Keratinocyte (primary cell): ENCODE results near the gene SLC9A8. TPM values are rescaled to one million over a fixed set of nuclear protein-coding genes. Genes with fewer than 3 reads are reported as not detected.

Experiments used
- DNase-seq: peaks from one replicate; pipeline ENCODE4 v3.0.0-alpha.2; 2011; ENCODE audit warnings: low read depth, missing footprints, low spot score
- FAIRE-seq: peaks from 2 replicates; lab custom pipeline; 2011; peaks lifted over from hg19 to GRCh38; lab: Jason Lieb, UNC
- H2AFZ ChIP-seq: 2 replicates; pipeline ENCODE4 v1.6.0; 2012; ENCODE audit warnings: low read length, control low read depth, inconsistent platforms; ENCODE audit not compliant: control insufficient read depth
- H3K27ac ChIP-seq: 2 replicates; pipeline ENCODE4 v1.5.1; 2011; ENCODE audit warnings: low read length; ENCODE audit not compliant: control insufficient read depth, insufficient read depth
- H3K27me3 ChIP-seq: 3 replicates; pipeline ENCODE4 v1.6.0; 2011; ENCODE audit warnings: low read length; ENCODE audit not compliant: control insufficient read depth, insufficient read depth; ENCODE audit errors: extremely low read depth
- H3K36me3 ChIP-seq, 2 experiments: 2 replicates in 1 of 2; 3 replicates in 1 of 2; pipeline ENCODE4 v1.5.1; 2011; ENCODE audit warnings: low read length in 2 of 2, mild to moderate bottlenecking in 1 of 2; ENCODE audit not compliant: control insufficient read depth in 2 of 2, insufficient read depth in 2 of 2; ENCODE audit errors: extremely low read depth in 1 of 2
- H3K4me1 ChIP-seq: 3 replicates; pipeline ENCODE4 v1.5.1; 2011; ENCODE audit warnings: low read length; ENCODE audit not compliant: control insufficient read depth, insufficient read depth; ENCODE audit errors: extremely low read depth
- H3K4me2 ChIP-seq: 3 replicates; pipeline ENCODE4 v1.6.0; 2011; ENCODE audit warnings: low read depth, low read length; ENCODE audit not compliant: control insufficient read depth, insufficient read depth; ENCODE audit errors: extremely low read depth
- H3K4me3 ChIP-seq, 3 experiments: fragments of 200-600 bp in 1 of 3; sonication (generic) in 1 of 3; 2 replicates in 2 of 3; 3 replicates in 1 of 3; pipeline ENCODE4 v1.5.1; 2011 to 2016; ENCODE audit warnings: low read length in 3 of 3, mild to moderate bottlenecking in 3 of 3, control low read depth in 2 of 3, inconsistent platforms in 1 of 3, low read depth in 1 of 3, mixed read lengths in 1 of 3, mixed run types in 1 of 3, moderate library complexity in 1 of 3; ENCODE audit not compliant: control insufficient read depth in 2 of 3, insufficient read depth in 2 of 3; ENCODE audit errors: extremely low read depth in 1 of 3
- H3K79me2 ChIP-seq: 2 replicates; pipeline ENCODE4 v1.6.0; 2012; ENCODE audit warnings: low read length; ENCODE audit not compliant: control insufficient read depth, insufficient read depth
- H3K9ac ChIP-seq: 3 replicates; pipeline ENCODE4 v1.6.0; 2011; ENCODE audit warnings: low read length; ENCODE audit not compliant: control insufficient read depth, insufficient read depth; ENCODE audit errors: extremely low read depth
- H3K9me1 ChIP-seq: 3 replicates; pipeline ENCODE4 v1.6.0; 2011; ENCODE audit warnings: low read length; ENCODE audit not compliant: control insufficient read depth, insufficient read depth; ENCODE audit errors: extremely low read depth
- H3K9me3 ChIP-seq: 2 replicates; pipeline ENCODE4 v1.5.1; 2012; ENCODE audit warnings: low read depth, low read length; ENCODE audit not compliant: control insufficient read depth
- H4K20me1 ChIP-seq: 3 replicates; pipeline ENCODE4 v1.6.0; 2011; ENCODE audit warnings: low read length; ENCODE audit not compliant: control insufficient read depth, insufficient read depth; ENCODE audit errors: extremely low read depth
- EZH2 ChIP-seq: IDR thresholded peaks from one replicate; pipeline ENCODE4 v1.6.1; 2012; ENCODE audit warnings: inconsistent platforms, mild to moderate bottlenecking, low read length, moderate library complexity
- dilution Hi-C: fragments of 300-500 bp; cut with MboI; formaldehyde crosslinking; loops from one replicate; pipeline ENCODE4 v1.7.0; 2020; ENCODE audit warnings: low sequenced_read_pairs; ENCODE audit not compliant: extremely low pct_ligation_motif_present
- polyA plus RNA-seq, 5 experiments: library from polyadenylated mRNA; depleted of rRNA in 3 of 5; stranded (reverse) in 3 of 5; stranded (forward) in 1 of 5; unstranded in 1 of 5; fragments of >200 nt; gene quantifications; 1 replicate in 1 of 5; 2 replicates in 3 of 5; 3 replicates in 1 of 5; pipeline versions ENCODE4 v1.2.1 to v1.2.3, GENCODE V29; 2011 to 2012; ENCODE audit warnings: missing spikeins in 2 of 5, low read depth in 1 of 5, low replicate concordance in 1 of 5
- TF ChIP-seq, protein P1 (sequence below), 3 experiments: IDR thresholded peaks in 1 of 3; conservative IDR thresholded peaks in 1 of 3; optimal IDR thresholded peaks in 1 of 3; 2 replicates in 2 of 3; 3 replicates in 1 of 3; pipeline versions ENCODE3 to v1.5.1; 2011; ENCODE audit warnings: low read length in 3 of 3, mild to moderate bottlenecking in 3 of 3, moderate library complexity in 2 of 3, control low read depth in 1 of 3, inconsistent platforms in 1 of 3; ENCODE audit not compliant: insufficient read depth in 2 of 3; ENCODE audit errors: extremely low read depth in 1 of 3

SLC9A8 gene
- polyA plus RNA-seq, 1 donor (not counting 4 experiments of a cell fraction or from before 2014, with no cell fraction given), result 1.9 TPM

DNA sequence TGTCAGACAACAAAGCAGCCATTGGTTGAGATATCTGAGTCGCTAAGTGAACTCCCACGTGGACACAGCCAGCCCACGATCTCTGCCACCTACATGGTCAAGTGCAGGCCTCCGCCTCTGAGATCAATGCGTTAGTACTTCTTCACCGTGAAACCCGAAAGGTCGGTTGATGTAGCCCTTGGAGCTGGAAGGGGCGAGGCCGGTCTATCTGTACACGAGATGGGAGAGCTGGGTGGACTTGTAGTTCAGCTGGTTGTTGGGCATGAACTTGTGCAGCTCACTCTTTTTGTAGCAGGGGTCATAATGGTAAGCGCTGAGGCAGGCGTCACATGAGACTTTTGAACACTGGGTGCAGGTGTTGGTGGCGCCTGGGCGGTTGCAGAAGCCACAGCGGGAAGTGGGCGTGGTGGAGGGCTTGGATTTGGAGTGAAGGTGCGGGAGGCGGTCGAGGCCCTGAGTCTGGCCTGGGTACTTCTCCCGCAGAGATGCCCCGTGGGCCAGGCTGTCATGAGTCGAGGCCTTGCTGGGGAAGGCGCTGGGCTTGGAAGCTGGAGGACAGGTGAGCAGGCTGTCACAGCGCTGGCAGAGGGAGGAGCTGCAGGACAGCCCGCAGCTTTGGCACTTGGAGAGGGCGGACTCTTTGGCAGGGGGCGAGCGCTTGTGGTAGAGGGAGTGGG is 92.9 kb downstream of the SLC9A8 start:
- Histone ChIP-seq H3K4me2 (no peak overlapping the region), H3K9me3 (no peaks in the 10 kb centered on the region), H3K4me3 (no peak overlapping the region), H3K27ac (no peak overlapping the region), H3K9ac (no peak overlapping the region), H3K9me1 (no peaks in the 10 kb centered on the region), H3K36me3 (peaks cover 19 to 33% of the 10 kb centered on the region in 2 experiments), H2AFZ (no peak overlapping the region), H3K4me1 (no peaks in the 10 kb centered on the region), H3K79me2 (peaks cover 18% of the 10 kb centered on the region), H4K20me1 (peaks cover 6% of the 10 kb centered on the region), H3K27me3 (no peaks in the 10 kb centered on the region)
- dilution Hi-C loops, result no loop called here
- no peak for FAIRE-seq
- DNase-seq, result no peak
- TF ChIP-seq, protein P1, sequence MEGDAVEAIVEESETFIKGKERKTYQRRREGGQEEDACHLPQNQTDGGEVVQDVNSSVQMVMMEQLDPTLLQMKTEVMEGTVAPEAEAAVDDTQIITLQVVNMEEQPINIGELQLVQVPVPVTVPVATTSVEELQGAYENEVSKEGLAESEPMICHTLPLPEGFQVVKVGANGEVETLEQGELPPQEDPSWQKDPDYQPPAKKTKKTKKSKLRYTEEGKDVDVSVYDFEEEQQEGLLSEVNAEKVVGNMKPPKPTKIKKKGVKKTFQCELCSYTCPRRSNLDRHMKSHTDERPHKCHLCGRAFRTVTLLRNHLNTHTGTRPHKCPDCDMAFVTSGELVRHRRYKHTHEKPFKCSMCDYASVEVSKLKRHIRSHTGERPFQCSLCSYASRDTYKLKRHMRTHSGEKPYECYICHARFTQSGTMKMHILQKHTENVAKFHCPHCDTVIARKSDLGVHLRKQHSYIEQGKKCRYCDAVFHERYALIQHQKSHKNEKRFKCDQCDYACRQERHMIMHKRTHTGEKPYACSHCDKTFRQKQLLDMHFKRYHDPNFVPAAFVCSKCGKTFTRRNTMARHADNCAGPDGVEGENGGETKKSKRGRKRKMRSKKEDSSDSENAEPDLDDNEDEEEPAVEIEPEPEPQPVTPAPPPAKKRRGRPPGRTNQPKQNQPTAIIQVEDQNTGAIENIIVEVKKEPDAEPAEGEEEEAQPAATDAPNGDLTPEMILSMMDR (optimal IDR thresholded peaks at IDR 0.05 in 1 of 3, IDR thresholded peaks at IDR 0.05 in 1 of 3, conservative IDR thresholded peaks at IDR 0.05 in 1 of 3; ENCODE audit: extremely low read depth in 1 of 3, insufficient read depth in 2 of 3, low read length in 3 of 3), result no peak
- TF ChIP-seq EZH2, result no peak

DNA sequence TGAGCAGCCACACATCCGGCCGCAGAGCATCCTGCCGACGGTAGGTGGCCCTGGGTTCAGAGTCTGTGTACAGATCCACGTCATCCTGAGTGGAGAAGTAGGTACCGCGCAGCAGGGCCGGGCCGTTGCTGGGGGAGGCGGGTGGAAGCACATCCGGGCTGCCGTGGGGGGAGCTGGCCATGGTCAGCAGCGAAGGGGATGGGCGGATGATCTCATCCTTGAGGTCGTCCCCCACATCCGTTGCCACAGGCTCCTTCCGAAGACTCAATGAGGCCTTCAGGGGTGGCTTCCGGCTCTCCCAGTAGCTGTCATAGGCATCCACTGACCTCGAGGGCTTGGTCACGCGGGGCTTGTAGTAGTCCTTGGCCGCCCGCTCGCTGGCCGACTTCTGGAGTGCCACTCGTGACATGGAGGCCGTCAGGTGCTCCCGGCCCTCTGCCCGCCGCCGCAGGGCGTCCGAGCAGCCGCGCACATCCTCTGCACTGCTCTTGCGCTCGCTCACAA is 93.5 kb downstream of the SLC9A8 start:
- H3K79me2 ChIP-seq, result peaks cover 24% of the 10 kb centered on the region
- H3K4me2 ChIP-seq, result no peak overlapping the region
- FAIRE-seq, result no peak
- DNase-seq, result no peak
- H3K27me3 ChIP-seq, result no peaks in the 10 kb centered on the region
- no peak for TF ChIP-seq EZH2
- TF ChIP-seq, protein P1 (optimal IDR thresholded peaks at IDR 0.05 in 1 of 3, IDR thresholded peaks at IDR 0.05 in 1 of 3, conservative IDR thresholded peaks at IDR 0.05 in 1 of 3; ENCODE audit: extremely low read depth in 1 of 3, insufficient read depth in 2 of 3, low read length in 3 of 3), result no peak
- no peaks in the 10 kb centered on the region for H3K9me3 ChIP-seq
- H3K36me3 ChIP-seq, result peaks cover 19 to 33% of the 10 kb centered on the region in 2 experiments
- H3K4me3 ChIP-seq, result no peak overlapping the region
- peaks cover 6% of the 10 kb centered on the region for H4K20me1 ChIP-seq
- no peak overlapping the region for H3K27ac ChIP-seq
- H3K9ac ChIP-seq, result no peak overlapping the region
- H3K9me1 ChIP-seq, result no peaks in the 10 kb centered on the region
- no peak overlapping the region for H2AFZ ChIP-seq
- no peaks in the 10 kb centered on the region for H3K4me1 ChIP-seq
- dilution Hi-C loops, result no loop called here
